HUES64 (cell line): ENCODE data around the gene POU3F3.

Source experiments
- H3K27ac ChIP-seq: 2 replicates; pipeline ENCODE4 v1.7.0; 2013; ENCODE audit warnings: low read depth, low read length, inconsistent platforms
- H3K27me3 ChIP-seq: 2 replicates; pipeline ENCODE4 v1.6.1; 2013; ENCODE audit warnings: mild to moderate bottlenecking, low read length; ENCODE audit not compliant: insufficient read depth
- H3K36me3 ChIP-seq: 2 replicates; pipeline ENCODE4 v1.6.1; 2013; ENCODE audit warnings: mild to moderate bottlenecking, low read length; ENCODE audit not compliant: insufficient read depth
- H3K4me1 ChIP-seq: 2 replicates; pipeline ENCODE4 v1.6.1; 2013; ENCODE audit warnings: mild to moderate bottlenecking, low read length, moderate library complexity; ENCODE audit not compliant: insufficient read depth
- H3K4me3 ChIP-seq: 2 replicates; pipeline ENCODE4 v1.5.1; 2013; ENCODE audit warnings: mild to moderate bottlenecking, low read length, moderate library complexity
- H3K9ac ChIP-seq: 2 replicates; pipeline ENCODE4 v1.6.1; 2013; ENCODE audit warnings: mild to moderate bottlenecking, low read depth, low read length
- H3K9me3 ChIP-seq: 2 replicates; pipeline ENCODE4 v1.6.1; 2013; ENCODE audit warnings: low read depth, low read length; ENCODE audit not compliant: insufficient read depth
- WGBS: fragments of 150-250, 120-280 bp; methylation state at CpG from one replicate; pipeline ENCODE4 v1.1.7; 2013; ENCODE audit warnings: missing lambda C conversion rate; 5-methylcytosine and 5-hydroxymethylcytosine counted together

POU3F3 gene

GRCh38 chr2:104871972-104872865 is 18.3 kb downstream of the POU3F3 start:
- peaks cover 11% of the 10 kb centered on the region; the same call in 1 of the 2 replicates for H3K4me1 ChIP-seq
- no peak overlapping the region for H3K27ac ChIP-seq
- WGBS = under 1% methylated on average over 65 of the region's 65 CpGs
- H3K36me3 ChIP-seq = no peaks in the 10 kb centered on the region
- no peak overlapping the region for H3K9ac ChIP-seq
- peak overlapping the region; percentile 73 for H3K4me3 ChIP-seq
- H3K27me3 ChIP-seq = peaks cover 96% of the 10 kb centered on the region
- H3K9me3 ChIP-seq = no peaks in the 10 kb centered on the region

- Histone ChIP-seq H3K27me3 (peaks cover 93% of the 10 kb centered on the region), H3K4me1 (peaks cover 11% of the 10 kb centered on the region; the same call in 1 of the 2 replicates), H3K36me3 (no peaks in the 10 kb centered on the region), H3K27ac (no peak overlapping the region), H3K4me3 (peak overlapping the region; percentile 73), H3K9me3 (no peaks in the 10 kb centered on the region), H3K9ac (peak overlapping the region; percentile 50)
- under 1% methylated on average over 63 of the region's 63 CpGs for WGBS
Measured at GRCh38 chr2:104872866-104873688, 19.2 kb downstream of the POU3F3 start.

- 6% methylated on average over 17 of the region's 17 CpGs for WGBS
- H3K9me3 ChIP-seq = no peaks in the 10 kb centered on the region
- no peaks in the 10 kb centered on the region for H3K36me3 ChIP-seq
- no peak overlapping the region for H3K9ac ChIP-seq
- peak overlapping the region; percentile 73 for H3K4me3 ChIP-seq
- peaks cover 11% of the 10 kb centered on the region; the same call in 1 of the 2 replicates for H3K4me1 ChIP-seq
- H3K27ac ChIP-seq = no peak overlapping the region
- H3K27me3 ChIP-seq = peaks cover 87% of the 10 kb centered on the region
Measured at GRCh38 chr2:104873689-104874054, 19.8 kb downstream of the POU3F3 start.

- 61% methylated on average over 6 of the region's 6 CpGs for WGBS
Measured at GRCh38 chr2:104874230-104874629, 20.3 kb downstream of the POU3F3 start.

GRCh38 chr2:104875262-104875661 is 21.3 kb downstream of the POU3F3 start:
- Histone ChIP-seq H3K9ac (no peak overlapping the region), H3K36me3 (no peaks in the 10 kb centered on the region), H3K27ac (no peak overlapping the region), H3K27me3 (peaks cover 74% of the 10 kb centered on the region), H3K9me3 (no peaks in the 10 kb centered on the region), H3K4me1 (peaks cover 11% of the 10 kb centered on the region; the same call in 1 of the 2 replicates), H3K4me3 (no peak overlapping the region)
- WGBS = 86% methylated on average over 1 of the region's 1 CpG

More at GRCh38 chr2:104874230-104874629, 20.3 kb downstream of the POU3F3 start:
- no peaks in the 10 kb centered on the region for H3K36me3 ChIP-seq
- H3K27me3 ChIP-seq = peaks cover 82% of the 10 kb centered on the region
- H3K9ac ChIP-seq = no peak overlapping the region
- H3K4me1 ChIP-seq = peaks cover 11% of the 10 kb centered on the region; the same call in 1 of the 2 replicates
- no peak overlapping the region; the same call in 1 of the 2 replicates for H3K4me3 ChIP-seq
- no peaks in the 10 kb centered on the region for H3K9me3 ChIP-seq
- H3K27ac ChIP-seq = no peak overlapping the region

GRCh38 chr2:104876606-104877570 is 23.0 kb downstream of the POU3F3 start:
- peaks cover 5% of the 10 kb centered on the region; the same call in 1 of the 2 replicates for H3K4me1 ChIP-seq
- no peaks in the 10 kb centered on the region for H3K36me3 ChIP-seq
- no peak overlapping the region for H3K27ac ChIP-seq
- H3K4me3 ChIP-seq = no peak overlapping the region
- whole genome bisulfite sequencing = 90% methylated on average over 13 of the region's 14 CpGs
- no peak overlapping the region for H3K9ac ChIP-seq
- H3K9me3 ChIP-seq = no peaks in the 10 kb centered on the region
- peaks cover 59% of the 10 kb centered on the region for H3K27me3 ChIP-seq

- H3K4me3 ChIP-seq = no peak overlapping the region
- no peaks in the 10 kb centered on the region for H3K36me3 ChIP-seq
- H3K27me3 ChIP-seq = peaks cover 40% of the 10 kb centered on the region
- H3K9me3 ChIP-seq = no peaks in the 10 kb centered on the region
- no peak overlapping the region for H3K27ac ChIP-seq
- WGBS = 96% methylated on average over 11 of the region's 11 CpGs
- H3K9ac ChIP-seq = no peak overlapping the region
- H3K4me1 ChIP-seq = no peaks in the 10 kb centered on the region
Measured at GRCh38 chr2:104878863-104879512, 25.1 kb downstream of the POU3F3 start.

GRCh38 chr2:104880076-104880475 is 26.2 kb downstream of the POU3F3 start:
- 87% methylated on average over 6 of the region's 6 CpGs for WGBS

GRCh38 chr2:104883357-104883756 is 29.4 kb downstream of the POU3F3 start:
- no peak overlapping the region for H3K4me3 ChIP-seq
- 86% methylated on average over 3 of the region's 3 CpGs for WGBS
- H3K4me1 ChIP-seq = no peaks in the 10 kb centered on the region; the same call in 1 of the 2 replicates
- no peaks in the 10 kb centered on the region for H3K9me3 ChIP-seq
- H3K27ac ChIP-seq = no peak overlapping the region
- no peaks in the 10 kb centered on the region for H3K36me3 ChIP-seq
- peaks cover 8% of the 10 kb centered on the region; the same call in 1 of the 2 replicates for H3K27me3 ChIP-seq
- H3K9ac ChIP-seq = no peak overlapping the region

More at GRCh38 chr2:104880076-104880475, 26.2 kb downstream of the POU3F3 start:
- H3K4me1 ChIP-seq = no peaks in the 10 kb centered on the region
- no peak overlapping the region for H3K9ac ChIP-seq
- H3K27ac ChIP-seq = no peak overlapping the region
- no peaks in the 10 kb centered on the region for H3K36me3 ChIP-seq
- H3K4me3 ChIP-seq = no peak overlapping the region
- no peaks in the 10 kb centered on the region for H3K9me3 ChIP-seq
- H3K27me3 ChIP-seq = peaks cover 31% of the 10 kb centered on the region
